SK-N-DZ (cell line): ENCODE data around the gene JARID2.
A peak's percentile ranks its signal among the peaks of the same experiment; 100 is the strongest.

Source experiments
- DNase-seq: peaks from one replicate; pipeline ENCODE4 v3.0.0-alpha.2; 2015; ENCODE audit warnings: low spot score

JARID2 gene

DNA sequence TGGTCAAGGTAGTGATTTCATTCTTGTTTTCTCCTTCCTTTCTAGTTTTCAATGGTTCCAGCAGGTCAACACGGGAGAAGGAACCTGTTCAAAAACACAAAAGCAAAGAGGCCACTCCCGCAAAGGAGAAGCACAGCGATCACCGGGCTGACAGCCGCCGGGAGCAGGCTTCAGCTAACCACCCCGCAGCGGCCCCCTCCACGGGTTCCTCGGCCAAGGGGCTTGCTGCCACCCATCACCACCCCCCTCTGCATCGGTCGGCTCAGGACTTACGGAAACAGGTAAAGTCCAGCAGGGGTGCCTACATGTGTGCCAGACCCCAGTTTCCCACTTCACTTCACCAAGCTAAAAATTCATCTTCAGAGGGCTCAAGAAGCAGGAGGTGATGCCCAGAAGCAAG, 241.4 kb downstream of the JARID2 start:
- no peak for DNase-seq

- DNase-seq, result no peak
Observed at GRCh38 chr6:15489261-15489962, 243.5 kb downstream of the JARID2 start.

GRCh38 chr6:15490242-15491100, 244.6 kb downstream of the JARID2 start:
- DNase-seq, result no peak

DNA sequence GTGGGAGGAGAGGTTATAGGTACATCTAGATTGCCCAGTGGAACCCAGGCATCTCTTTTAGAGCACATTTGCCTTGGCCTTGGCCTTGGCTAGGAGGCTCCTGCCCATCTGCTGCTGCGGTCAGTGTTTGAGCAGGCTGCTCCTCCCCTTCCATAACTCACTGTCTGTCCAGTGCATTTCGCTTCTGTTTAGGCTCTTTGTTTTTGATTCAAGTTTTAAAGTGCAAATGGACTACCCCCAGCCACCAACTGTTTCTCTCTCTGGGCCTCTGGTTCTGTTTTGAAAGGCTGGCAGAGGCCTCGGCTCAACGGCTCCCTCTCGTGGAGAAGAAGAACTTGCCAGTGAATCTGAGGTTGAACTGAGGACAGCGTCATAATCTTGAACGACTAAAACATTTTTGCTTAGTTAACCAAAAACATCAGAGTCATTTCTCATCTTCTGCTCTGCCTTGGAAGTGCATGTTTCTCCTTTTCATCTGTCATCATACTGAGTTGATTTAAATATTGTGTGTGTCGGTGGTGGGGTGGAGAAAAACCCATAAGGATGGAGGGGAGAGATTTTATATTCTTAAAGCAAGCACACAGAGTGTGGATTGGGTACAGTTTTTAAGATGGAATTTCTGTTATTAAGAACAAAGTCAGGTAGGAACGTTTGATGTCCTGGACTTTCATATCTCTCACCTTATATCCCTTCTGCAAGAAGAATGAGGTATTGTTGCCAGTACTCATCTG, 245.6 kb downstream of the JARID2 start:
- peak; percentile 52 for DNase-seq

DNA sequence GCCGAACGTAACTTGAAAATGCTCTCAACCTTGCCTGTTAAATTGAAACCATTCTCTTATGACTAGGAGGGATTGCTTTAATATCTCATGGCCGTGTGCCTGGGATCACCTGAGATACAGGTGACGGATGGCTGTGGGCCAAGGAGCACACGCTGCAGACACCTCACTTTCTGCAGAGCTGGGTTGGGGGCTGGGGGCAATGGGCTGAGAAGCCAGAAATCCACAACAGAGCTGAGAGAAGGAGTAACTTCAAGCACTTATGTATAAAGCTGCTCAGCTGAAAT, 246.1 kb downstream of the JARID2 start:
- no peak for DNase-seq

DNA sequence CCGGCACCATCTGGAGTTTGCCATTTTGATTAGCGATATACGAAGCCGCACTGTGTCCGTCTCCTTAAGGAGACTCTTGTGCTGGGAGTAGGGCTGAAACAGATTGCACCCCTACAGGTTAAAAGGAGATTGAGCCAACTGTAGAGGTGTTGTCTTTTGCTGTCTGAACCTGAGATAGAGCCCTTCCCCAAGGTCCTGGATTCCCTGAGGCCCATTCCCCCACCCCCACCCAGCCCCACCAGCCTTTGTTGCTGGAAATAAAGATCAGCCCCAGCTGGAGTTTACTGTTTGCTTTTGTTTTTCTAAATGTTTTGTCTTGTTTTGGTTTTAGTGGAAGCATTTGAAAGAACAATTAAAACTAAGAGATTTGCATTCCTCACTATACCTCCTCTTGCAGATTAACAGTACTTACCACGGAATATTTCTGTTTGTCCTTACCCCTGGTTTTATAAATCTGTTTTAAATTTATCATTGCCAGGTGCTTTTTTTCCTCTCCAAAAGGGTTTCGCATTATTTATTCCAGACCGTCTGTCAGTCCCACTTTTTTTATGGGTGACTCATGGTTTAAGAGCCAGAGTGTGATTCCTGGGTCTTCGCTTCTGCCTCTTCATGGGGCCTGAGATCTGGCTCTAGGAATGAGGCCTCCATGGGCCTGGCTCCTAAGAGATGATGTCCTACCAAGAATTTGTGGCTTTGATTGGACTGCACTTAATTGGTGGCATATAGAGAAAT, 247.7 kb downstream of the JARID2 start:
- no peak for DNase-seq

DNA sequence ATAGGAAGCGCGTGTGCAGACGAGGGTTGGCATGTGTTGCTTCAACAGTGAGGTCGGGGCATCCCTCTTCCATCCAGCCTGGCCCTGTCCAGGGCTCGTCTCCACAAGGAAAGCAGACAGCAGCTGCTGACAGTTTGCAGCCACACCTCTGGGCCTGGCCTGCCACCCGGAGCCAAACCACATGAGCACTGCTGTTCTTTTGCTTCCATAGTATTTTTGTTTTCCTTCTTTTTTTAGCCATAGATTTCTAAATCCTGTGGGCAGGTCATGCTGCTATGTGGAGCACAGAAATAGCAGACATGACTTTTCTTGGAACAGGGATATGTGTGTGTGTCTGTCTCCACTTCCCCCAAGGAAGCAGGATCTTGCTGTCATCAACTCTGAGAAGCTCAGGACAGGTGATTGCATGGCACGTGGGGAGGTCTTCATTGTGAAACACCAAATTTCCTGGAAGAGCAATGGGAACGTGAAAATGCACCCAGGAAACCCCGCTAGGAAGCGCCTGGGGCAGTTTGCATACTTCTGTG, 249.6 kb downstream of the JARID2 start:
- no peak for DNase-seq

- DNase-seq, result no peak
Observed at GRCh38 chr6:15496345-15497131, 250.7 kb downstream of the JARID2 start.

GRCh38 chr6:15498640-15499039, 252.8 kb downstream of the JARID2 start:
- DNase-seq, result no peak

DNA sequence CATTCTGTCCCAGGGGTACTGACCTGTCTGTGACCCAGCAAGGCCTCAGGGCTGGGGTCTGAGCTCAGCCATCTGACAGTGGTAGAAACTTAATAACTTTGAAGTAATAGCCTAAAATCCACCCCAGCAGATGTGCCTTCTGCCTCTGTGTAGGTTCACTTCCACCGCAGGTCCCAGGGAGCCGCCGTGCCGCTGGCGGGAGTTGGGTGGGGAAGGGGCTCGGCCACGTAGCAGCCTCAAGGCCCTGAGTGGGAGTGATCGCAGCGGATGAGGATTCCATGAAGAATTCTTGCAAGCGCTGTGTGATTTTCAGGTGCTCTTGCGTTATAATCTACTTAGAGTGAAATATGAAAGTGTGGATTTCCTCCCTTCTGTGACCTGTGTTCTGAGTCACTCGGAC, 253.3 kb downstream of the JARID2 start:
- no peak for DNase-seq

DNA sequence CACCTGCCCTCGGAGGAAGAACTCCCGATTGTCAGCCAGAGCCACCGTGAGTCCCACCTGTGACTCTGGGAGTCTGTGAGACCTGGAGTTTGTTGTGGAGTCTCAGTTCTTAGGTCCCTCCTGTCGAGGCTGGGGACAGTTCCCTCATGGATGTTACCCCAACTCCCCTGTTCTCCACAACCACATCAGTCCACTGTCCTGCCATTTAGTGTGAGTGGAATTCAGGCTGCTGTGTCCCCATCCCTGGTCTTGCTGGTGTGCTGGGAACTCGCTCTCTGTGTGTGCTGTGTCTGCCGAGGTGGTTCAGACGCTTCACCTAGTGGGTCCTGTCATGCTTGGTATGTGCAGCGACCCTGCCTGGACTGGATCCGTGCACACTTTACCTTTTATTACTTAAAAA, 253.7 kb downstream of the JARID2 start:
- DNase-seq, result no peak

GRCh38 chr6:15500078-15500740, 254.3 kb downstream of the JARID2 start:
- DNase-seq, result no peak

DNA sequence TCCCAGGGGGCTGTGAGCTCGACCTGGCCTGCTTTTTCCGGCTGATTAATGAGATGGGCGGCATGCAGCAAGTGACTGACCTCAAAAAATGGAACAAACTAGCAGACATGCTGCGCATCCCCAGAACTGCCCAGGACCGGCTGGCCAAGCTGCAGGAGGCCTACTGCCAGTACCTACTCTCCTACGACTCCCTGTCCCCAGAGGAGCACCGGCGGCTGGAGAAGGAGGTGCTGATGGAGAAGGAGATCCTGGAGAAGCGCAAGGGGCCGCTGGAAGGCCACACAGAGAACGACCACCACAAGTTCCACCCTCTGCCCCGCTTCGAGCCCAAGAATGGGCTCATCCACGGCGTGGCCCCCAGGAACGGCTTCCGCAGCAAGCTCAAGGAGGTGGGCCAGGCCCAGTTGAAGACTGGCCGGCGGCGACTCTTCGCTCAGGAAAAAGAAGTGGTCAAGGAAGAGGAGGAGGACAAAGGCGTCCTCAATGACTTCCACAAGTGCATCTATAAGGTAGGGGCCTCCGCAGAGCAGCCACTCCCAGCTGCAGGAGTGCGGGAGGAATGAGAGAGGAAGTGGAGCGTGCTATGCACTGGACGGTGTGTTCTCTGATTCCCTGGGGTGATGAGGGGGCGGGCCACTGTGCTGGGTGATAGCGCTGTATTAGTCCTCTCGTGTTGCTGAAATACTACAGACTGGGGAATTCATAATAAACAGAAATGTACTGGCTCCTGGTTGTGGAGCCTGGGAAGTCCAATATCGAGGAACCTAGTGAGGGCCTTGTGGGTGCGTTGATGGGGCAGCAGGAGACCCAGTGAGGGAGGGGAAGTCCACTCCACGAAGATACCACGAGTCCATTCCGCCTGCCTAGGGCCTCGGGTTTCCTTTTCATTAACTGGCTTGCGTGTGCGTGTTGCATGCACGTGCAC, 255.3 kb downstream of the JARID2 start:
- DNase-seq, result no peak

- DNase-seq, result no peak
Observed at GRCh38 chr6:15501826-15502445, 256.1 kb downstream of the JARID2 start.

- DNase-seq, result no peak
Observed at GRCh38 chr6:15502446-15503345, 256.8 kb downstream of the JARID2 start.

GRCh38 chr6:15503346-15503680, 257.4 kb downstream of the JARID2 start:
- no peak for DNase-seq

DNA sequence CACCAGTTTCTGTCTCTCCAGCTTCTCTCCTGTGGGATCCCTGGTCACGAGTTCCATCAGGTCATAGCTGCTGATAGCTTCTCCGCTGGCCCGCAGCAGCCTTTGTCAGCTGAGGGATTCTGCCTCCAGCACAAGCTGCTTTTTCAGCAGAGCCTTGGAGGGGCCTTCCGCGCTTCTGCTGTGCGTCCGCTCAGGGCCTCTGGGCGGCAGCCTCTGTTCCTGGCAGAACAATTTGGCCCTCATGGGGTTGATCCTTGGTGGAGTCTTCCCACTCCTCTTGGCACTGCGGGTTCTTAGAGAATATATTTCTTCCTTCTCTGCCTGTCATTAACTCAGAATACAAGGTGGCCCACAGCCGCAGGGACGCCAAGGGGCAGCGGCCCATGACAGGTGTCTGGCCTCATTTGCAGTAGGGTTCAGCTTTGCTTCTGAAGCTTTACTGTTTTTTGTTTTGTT, 258.2 kb downstream of the JARID2 start:
- no peak for DNase-seq
